GM19455 (cell line): ENCODE data around the gene GOLGA1.
"Not testable (repeated sequence)": the region's sequence is repeated elsewhere in the genome, so short reads cannot be mapped to it uniquely, and the experiment has no call there.

ENCODE experiments used
- ATAC-seq: cut with Tn5 transposase; IDR thresholded peaks from one replicate; pipeline ENCODE4 v1.9.1; 2021; ENCODE audit not compliant: unreplicated experiment

Gene GOLGA1

DNA sequence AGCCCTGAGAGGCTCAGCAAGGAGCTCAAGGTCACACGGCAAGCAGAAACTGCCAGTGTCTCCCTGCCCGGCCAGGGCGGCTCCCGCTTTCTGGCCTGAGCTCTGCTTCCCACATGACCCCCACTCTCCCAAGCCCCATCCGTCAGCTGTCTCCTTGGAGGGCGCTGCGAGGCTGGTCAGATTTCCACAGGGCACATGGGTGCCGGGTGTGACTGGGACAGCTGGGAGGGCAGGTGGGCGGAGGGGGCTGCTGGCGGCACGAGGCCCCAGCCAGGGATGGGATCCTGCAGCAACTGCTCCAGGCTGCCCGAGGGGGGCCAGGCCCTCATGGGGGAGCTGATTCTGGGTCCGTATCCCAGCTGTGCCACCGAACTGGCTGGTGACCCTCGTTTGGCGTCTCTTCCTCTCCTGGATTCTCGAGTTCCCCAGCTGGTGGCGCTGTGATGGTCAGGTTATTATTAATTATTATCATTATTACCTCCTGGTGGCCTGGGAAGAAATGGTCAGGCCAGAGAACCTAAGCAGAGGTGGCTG lies 100.5 kb downstream of the GOLGA1 start:
- no peak for ATAC-seq

- no peak for ATAC-seq
Measured at GRCh38 chr9:124839612-124840299, 101.1 kb downstream of the GOLGA1 start.

- ATAC-seq = not testable (repeated sequence)
Measured at GRCh38 chr9:124838567-124839275, 102.2 kb downstream of the GOLGA1 start.

- ATAC-seq = not testable (repeated sequence)
Measured at GRCh38 chr9:124838132-124838531, 102.8 kb downstream of the GOLGA1 start.

DNA sequence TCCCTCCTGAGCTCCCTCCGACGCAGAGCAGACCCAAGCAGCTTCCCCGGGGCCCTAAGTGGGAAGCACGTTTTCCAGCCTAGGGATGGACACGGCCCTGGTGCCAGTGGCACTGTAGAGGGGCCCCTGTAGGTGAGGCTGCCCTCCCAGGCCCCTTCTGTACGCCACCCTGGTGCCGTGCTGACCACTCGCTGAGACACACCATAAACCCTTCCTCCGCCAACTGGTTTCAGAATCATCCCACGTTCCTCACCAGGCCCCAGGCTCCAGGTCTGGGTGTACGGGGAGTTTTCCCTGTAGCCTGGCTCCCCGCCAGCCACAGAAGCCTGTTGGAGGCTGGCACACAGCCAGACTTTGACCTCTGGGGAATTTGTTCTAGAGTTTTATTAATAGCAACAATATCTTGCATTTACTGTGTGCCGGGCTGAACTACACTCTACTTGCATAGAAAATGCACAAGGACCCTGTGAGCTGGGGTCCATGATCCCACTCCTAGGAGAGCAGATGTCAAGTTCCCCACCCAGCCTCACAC lies 105.8 kb downstream of the GOLGA1 start:
- no peak for ATAC-seq

GRCh38 chr9:124834591-124834990 lies 106.3 kb downstream of the GOLGA1 start:
- no peak for ATAC-seq

DNA sequence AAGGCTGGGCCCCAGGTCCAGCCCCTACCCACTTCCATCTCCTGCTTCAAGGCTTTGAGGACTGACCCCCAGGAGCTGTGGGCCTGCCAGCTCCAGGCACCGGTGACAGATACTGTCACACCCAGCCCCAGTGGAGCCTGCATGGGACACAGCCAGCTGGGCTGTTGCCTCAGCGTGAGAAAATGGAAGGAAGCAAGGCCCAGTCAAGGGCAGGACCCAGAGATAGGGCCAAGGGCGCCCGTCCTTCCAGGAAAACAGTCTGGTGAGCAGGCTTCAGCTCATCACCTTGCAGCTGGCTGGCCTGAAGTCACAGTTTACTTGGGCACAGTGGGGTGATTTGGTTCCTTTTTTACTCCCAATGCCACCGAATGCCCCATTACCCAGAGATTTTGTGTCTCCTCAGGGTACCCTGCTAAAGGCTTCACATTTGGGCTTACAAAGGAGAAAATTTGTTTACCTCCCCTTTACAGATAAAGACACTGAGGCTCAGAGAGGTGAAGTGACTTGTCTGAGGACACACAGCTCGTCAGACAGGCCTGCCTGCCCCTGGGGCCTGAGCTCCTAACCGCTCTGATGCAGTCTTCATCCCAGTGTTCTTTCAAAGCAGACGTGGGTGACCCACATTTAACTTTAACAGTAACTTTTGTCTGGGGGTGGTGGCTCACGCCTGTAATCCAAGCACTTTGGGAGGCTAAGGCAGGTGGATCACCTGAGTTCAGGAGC lies 109.1 kb downstream of the GOLGA1 start:
- no peak for ATAC-seq

DNA sequence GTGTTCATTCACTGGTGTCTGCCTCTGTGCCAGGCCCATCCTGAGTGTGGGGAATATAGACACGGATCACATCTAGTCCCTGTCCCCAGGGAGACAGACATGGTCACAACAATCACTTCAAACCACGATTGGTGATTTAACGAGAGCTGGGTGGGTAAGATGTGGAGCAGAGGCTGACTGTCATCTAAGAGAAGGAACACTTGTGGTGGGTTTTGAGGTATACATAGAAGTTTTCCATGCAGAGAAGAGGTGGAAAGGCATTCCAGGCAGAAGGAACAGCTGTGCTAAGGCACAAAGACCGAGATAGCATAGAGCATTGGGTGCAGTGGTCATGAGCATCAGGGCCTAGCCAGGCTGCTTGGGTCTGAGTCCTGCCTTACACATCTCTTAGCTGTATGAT lies 110.3 kb downstream of the GOLGA1 start:
- no peak for ATAC-seq

- no peak for ATAC-seq
Measured at GRCh38 chr9:124829334-124829669, 111.6 kb downstream of the GOLGA1 start.

DNA sequence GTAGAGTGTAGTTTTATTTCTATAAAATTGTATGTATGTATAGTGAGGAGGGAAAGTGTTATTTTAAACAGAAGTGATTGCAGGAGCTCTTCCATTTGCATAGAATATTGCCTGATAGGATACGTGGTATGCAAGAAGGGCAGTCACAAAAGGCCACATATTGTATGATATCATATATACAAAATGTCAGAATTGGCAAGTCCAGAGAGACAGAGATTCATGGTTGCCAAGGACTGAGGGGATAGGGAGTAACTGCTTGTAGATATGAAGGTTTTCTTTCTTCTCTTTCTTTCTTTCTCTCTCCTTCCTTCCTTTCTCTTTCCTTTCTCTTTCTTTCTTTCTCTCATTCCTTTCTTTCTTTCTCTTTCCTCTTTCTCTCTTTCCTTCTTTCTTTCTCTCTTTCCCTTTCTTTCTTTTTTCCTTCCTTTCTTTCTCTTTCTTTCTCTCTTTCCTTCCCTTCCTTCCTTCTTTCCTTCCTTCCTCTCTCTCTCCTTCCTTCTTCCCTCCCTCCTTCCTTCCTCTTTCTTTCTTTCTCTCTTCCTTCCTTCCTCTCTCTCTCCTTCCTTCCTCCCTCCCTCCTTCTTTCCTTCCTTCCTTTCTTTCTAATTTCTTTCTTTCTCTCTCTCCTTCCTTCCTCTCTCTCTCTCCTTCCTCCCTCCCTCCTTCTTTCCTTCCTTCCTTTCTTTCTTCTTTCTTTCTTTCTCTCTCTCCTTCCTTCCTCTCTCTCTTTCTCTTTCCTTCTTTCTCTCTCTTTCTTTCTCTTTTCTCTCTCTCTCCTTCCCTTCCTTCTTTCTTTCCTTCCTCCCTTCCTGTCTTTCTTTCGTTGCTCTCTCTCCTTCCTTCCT lies 112.2 kb downstream of the GOLGA1 start:
- ATAC-seq = no peak
